ENCODE results near the gene VIT. TPM values are rescaled to one million over a fixed set of nuclear protein-coding genes. Genes with fewer than 3 reads are reported as not detected.
"Not testable (repeated sequence)": the region's sequence is repeated elsewhere in the genome, so short reads cannot be mapped to it uniquely, and the experiment has no call there.

VIT gene
- total RNA-seq, 2 donors from 2014 or later: 0.50 to 1.3 TPM

DNA sequence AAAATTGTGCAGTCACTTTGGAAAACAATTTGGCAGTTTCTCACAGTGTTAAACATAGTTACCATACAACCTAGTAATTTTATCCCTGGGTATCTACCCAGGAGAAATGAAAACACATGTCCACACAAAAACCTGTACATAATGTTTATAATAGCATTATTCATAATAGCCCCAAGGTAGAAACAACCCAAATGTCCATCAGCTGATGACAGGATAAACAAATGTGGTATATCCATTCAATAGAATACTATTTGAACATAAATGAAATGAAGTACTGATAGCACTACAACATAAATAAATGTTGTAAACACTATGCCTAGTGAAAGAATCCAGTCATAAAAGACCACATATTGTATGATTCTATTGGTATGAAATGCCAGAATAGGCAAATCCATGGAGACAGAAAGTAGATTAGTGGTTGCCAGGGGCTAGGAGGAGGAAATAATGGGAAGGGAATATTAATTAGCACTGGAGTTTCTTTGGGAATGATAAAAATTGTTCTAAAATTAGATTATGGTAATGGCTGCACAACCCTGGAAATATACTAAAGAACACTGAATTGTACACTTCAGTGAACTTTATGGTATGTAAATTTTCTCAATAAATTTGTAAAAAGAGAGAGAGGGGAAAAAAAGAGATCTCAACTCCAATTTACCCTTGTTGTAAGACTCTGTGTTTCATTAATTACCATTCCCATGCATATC, 20.8 kb upstream of the VIT start:
- DNase-seq (no peak), ATAC-seq (no peak)
- intact Hi-C loops (cut with DNase I, micrococcal nuclease): no loop called here

DNA sequence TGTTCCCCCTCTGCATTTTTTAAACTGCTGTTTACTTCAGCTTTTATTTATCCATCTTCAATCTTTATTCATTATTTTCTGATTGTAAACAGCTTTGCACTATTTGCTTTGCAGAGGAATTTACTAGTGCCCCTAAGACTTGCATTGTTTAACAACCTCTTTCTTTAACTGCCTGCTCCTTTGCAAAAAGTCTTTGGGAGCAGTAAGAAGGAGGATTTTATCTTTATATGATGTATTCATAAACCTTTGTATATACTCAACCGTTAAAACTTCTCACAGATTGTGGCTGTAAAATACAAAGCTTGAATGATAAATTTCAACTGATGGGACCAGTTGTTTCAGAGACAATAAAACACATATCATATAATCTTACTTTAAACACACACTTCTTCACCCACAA, 20.1 kb upstream of the VIT start:
- intact Hi-C loops (cut with DNase I, micrococcal nuclease): no loop called here
- no peak for DNase-seq
- peak; percentile 84 for ATAC-seq

DNA sequence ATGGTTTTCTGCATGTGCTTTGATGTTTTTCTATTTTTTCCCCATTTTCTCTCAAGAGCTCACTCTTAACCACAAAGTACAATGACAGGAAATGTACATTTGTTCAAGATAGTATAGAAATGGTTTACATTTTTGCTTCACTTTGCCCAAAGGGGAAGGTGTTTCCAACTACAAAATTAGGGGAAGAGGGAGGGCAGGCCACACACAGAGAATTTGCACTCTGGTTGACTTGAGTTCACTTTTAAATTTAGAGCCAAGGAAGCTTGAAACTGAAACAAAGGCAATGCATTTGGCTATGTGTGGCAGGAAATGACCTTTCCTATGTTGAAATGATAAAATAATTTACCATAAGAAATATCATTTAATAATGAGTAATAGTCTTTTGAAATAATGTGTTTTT, 19.1 kb upstream of the VIT start:
- intact Hi-C loops (cut with DNase I, micrococcal nuclease): no loop called here
- ATAC-seq: no peak
- no peak for DNase-seq

DNA sequence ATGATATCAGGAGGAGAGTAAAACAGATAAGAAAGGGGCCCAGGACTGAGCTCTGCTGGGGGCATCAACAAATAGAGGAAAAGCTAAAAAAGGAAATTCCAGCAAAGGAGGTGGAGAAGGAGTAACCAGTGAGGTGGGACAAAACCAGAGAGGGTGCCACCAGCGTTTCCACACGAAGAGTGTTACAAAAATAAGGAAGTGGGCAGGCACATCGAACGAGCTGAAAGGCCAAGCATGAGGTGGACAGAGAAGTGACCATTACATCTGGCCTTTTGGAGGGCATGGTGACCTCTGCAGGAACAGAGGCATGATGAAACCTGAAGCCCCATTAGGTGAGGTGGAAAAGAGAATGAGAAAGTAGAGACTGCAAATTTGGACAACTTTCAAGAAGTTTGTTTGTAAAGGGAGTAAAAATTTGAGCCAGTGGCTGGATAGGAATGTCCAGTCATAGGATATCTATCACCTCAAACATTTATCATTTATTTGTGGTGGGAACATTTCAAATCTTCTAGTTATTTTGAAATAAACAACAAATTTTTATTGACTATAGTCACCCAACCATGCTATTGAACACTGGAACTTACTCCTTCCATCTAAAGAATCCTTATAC, 18.4 kb upstream of the VIT start:
- ATAC-seq: no peak
- intact Hi-C loops (cut with DNase I, micrococcal nuclease): no loop called here

DNA sequence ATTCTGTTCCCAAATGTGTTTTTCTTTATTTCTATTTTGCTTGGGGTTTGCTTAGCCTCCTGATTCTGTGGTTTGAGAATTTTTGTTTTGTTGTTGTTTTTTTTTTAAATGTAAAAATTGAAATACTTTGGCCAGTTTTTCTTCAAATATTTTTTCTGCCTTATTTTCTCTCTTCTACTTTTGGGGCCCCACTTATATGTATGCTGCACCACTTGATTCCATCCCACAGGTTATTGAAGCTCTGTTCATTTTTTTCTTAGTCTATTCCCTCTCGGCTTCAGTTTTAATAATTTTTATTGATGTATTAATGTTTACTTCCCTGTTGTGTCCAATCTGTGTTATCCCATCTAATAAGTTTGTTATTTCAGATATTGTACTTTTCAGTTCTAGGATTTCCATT, 17.7 kb upstream of the VIT start:
- DNase-seq: no peak
- intact Hi-C loops (cut with DNase I, micrococcal nuclease): no loop called here
- no peak for ATAC-seq

More for the DNA sequence above, 18.4 kb upstream of the VIT start:
- no peak for DNase-seq

DNA sequence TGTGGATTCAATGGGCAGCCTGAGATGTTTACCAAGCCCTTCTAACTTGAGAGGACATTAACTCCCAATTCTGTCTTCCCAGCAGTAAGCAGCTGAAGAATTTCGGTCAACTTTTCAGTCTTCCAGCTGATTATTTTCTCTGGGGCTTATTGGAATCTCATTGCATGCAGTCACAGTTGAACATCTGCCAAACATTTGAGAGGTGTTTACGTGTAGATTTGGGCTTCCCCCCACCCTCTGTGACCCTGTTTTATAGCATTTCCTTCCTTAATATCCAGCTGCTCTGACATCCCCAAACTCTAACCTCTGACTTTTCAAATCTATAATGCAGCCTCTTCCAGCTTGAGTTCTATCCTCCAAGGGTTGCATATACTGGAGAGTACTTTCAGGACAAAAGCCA, 16.5 kb upstream of the VIT start:
- no peak for ATAC-seq
- DNase-seq: no peak
- intact Hi-C loops (cut with DNase I, micrococcal nuclease): no loop called here

DNA sequence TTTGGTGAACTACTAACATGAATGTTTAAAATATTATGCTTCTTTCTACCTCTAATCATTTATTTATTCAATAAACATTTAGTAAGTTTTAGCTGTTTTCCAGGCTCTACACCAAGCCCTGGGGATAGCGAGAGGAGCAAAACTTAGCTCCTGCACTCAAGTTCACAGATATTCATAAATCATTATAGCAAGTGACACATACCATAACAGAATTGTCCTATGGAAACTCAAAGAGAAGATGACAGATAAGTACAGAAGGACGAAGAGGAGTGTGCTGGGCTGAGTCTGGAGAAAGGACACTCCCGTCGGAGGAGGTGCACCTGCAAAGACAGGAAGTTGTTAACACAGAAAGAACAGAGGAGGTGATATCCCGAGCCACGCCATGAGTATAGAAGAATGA, 13.9 kb upstream of the VIT start:
- DNase-seq (no peak), ATAC-seq (no peak)
- intact Hi-C loops (cut with DNase I, micrococcal nuclease): no loop called here

DNA sequence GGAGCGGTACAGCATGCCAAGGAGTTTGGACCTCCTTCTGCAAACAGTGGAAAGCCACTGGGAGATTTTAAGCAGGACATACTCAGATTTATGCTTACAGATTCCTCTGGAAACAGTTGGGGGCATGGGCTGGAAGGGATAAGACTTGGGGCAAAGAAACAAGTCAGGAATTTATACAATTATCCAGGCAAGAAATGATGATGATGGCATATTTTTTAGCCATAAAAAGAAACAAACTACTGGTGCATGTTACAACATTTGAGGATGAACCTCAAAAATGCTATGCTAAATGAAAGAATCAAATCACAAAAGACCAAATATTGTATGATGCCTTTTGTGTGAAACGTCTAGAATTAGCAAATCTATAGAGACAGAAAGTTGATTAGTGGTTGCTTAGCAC, 13.5 kb upstream of the VIT start:
- DNase-seq (no peak), ATAC-seq (no peak)
- intact Hi-C loops (cut with DNase I, micrococcal nuclease): no loop called here

DNA sequence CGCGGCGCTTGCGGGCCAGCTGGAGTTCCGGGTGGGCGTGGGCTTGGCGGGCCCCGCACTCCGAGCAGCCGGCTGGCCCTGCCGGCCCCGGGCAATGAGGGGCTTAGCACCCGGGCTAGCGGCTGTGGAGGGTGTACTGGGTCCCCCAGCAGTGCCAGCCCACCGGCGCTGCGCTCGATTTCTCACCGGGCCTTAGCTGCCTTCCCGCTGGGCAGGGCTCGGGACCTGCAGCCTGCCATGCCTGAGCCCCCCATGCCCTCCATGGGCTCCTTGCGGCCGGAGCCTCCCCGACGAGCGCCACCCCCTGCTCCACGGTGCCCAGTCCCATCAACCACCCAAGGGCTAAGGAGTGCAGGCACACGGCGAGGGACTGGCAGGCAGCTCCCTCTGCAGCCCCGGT, 8.2 kb upstream of the VIT start:
- ATAC-seq; DNase-seq; intact Hi-C loops (cut with DNase I, micrococcal nuclease): not testable (repeated sequence)

DNA sequence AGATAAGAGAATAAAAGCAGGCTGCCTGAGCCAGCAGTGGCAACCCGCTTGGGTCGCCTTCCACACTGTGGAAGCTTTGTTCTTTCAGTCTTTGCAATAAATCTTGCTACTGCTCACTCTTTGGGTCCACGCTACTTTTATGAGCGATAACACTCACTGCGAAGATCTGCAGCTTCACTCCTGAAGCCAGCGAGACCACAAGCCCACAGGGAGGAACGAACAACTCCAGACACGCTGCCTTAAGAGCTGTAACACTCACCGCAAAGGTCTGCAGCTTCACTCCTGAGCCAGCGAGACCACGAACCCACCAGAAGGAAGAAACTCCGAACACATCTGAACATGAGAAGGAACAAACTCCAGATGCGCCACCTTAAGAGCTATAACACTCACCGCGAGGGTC, 7.5 kb upstream of the VIT start:
- intact Hi-C loops (cut with DNase I, micrococcal nuclease); DNase-seq; ATAC-seq: not testable (repeated sequence)

DNA sequence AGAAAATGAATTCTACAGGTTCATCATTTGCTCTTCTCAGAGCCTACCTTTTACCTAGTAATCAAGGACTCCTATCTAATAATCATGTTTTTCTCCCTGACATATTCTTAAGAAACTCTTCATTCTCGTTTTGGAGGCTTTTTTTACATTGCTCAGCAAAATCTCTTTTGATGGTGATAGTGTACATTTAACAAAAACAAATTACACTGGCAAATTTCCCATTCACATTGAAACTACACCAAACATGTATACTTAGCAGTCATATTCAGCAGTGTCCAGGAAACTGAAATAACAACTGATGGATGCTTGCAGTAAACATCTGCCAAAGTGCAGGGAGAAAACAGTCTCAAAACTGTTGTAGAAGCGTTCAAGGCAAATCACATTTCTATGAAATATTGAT, 4.4 kb upstream of the VIT start:
- ATAC-seq (no peak), DNase-seq (no peak)
- intact Hi-C loops (cut with DNase I, micrococcal nuclease): no loop called here

DNA sequence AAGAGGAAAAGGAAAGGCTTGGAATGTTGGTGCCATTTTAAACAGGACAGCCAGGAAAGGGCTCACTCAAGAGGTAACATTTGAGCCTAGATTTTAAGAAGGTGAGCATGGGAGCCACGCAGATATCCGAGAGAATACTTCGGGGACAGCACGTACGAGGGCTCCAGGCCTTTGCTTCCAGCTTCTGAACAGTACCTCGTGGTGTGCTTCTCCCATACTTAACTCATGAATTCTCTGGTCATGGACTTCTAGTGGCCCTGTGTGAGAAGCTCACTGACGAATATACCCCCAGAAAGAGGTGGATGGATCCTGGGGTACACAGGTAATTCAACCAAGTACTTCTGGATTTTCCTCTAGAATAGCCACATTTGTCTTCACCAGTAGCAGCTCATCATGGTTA, 2.7 kb upstream of the VIT start:
- no peak for DNase-seq
- intact Hi-C loops (cut with DNase I, micrococcal nuclease): no loop called here
- ATAC-seq: no peak

DNA sequence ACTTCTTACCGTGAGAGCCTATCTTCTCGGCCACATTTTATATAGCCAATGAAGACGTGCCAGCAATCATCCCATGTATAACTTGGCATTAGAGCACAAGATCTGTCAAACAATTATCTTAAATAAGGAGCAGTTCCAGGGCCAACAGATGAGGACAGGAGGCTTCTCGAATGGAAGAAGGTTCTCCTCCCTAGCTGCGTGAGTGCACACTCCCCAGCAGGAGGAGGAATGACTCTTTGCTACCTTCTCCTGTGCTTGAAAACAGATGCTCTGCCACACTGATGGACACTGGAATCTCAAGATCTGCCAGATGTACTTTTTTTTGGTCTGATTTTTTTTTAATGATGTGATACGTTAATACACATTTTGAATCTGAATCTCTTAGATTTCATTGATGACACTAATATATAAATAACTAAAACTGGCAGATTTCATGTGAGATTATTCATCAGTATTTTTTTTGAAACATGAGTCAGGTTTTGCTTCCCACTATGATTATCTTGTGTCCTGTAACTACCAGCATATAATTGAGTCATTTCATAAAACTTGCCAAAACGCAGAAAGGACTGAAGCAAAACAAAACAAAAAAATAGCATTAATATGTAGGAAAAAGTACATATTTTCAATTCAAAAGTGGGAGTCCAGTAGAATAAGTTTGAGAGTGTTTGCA, 626 bp upstream of the VIT start:
- intact Hi-C loops (cut with DNase I, micrococcal nuclease): no loop called here
- DNase-seq (no peak), ATAC-seq (no peak)

DNA sequence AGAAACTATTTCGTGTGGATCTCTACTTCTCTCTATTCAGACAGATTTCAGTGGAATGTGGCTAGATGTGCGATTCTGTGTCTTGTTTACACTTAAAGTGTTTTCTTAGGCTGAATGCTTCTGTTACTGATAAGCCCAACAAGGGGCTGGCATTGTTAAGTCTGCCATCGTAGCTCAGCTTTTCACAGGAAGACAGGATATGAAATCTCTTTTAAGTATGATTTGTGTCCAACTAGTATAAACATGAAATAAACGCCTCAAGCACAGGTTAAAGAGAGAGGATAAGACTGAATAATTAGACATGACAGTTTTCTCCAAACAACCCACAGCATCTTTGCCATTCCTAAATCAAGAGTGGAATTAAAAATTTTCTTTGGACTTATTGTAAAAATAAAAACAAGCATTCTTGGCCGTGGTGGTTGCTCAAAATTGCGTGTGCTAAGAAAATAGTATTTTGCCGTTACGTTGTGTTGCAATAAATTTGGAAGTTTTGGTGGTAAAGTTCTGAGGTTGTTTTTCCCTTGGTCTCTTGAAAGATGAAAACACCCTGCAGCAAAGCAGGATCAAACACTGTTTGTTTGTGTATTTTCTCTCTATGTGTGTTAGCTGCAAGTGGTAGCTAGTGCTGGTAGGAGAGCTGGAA, 1.0 kb downstream of the VIT start:
- intact Hi-C loops (cut with DNase I, micrococcal nuclease): no loop called here
- DNase-seq: no peak
- no peak for ATAC-seq

DNA sequence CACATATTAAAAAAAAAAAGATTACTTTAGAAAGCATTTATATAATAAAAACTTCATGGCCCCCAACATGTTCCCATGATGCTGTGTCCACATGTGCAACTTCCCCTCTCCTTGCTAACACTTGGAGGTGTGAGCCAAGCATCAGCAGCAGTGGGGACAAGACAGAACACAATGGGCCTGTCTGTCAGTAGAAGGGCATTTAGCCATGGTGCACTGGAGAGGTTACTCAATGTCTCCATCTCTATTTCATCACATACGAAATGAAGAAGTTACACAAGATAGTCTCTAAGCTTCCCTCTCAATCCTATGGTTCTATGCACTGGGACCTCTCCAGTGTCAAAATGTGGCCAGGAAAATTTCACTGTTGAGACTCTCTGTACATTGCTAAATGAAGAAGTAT, 2.5 kb downstream of the VIT start:
- intact Hi-C loops (cut with DNase I, micrococcal nuclease): no loop called here
- no peak for ATAC-seq
- DNase-seq: no peak

DNA sequence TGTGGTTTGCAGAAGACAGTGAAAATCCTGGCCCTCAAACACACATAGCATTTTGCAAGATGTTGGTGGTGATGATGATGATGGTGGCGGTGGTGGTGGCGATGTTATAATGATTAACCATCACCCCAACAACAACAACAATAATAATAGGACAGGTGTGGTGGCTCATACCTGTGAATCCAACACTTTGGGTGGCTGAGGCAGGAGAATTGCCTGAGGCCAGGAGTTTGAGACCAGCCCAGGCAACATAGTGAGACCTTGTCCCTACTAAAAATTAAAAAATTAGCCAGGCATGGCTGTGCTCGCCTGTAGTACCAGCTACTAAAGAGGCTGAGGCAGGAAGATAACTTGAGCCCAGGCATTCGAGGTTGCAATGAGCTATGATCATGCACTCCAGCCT, 3.8 kb downstream of the VIT start:
- ATAC-seq: no peak
- intact Hi-C loops (cut with DNase I, micrococcal nuclease): no loop called here
- no peak for DNase-seq

DNA sequence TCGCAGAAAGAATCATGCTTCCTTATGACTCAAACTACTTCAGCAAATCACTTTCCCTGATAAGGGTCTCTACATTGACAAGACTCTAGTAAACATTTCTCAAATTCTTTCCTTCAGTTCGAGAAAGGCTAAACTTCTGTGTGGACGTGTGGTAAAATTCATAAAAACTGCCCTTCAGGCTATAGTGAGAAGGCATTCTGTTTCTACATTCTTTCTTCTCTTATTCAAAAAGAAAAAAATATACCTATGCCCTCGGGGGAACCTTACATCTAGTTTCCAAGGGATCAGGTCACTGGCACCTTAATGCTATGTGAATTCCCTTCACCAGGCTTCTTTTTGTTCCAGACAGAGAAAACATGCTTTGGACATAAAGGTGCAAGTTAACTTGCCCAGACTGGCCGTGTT, 4.9 kb downstream of the VIT start:
- DNase-seq: no peak
- intact Hi-C loops (cut with DNase I, micrococcal nuclease): no loop called here
- ATAC-seq: no peak

DNA sequence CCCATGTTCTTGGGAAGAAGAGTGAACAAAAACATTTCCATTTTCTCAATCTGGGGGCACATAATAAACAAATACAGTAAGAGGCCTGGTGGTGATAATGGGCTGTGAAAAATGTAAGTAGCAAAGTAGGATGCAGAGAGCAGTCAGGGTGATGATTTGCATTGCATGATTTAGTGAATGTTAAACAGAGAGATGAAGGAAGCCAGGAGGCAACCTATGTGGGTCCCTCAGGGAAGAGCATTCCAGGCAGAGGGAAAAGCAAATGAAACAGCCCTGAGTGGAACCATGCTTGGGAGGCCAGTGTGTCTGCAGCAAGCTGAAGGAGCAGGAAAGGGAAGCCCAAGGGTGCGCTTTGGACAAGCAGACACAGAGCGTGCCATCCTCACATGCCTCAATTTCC, 5.4 kb downstream of the VIT start:
- DNase-seq (no peak), ATAC-seq (no peak)
- intact Hi-C loops (cut with DNase I, micrococcal nuclease): no loop called here

DNA sequence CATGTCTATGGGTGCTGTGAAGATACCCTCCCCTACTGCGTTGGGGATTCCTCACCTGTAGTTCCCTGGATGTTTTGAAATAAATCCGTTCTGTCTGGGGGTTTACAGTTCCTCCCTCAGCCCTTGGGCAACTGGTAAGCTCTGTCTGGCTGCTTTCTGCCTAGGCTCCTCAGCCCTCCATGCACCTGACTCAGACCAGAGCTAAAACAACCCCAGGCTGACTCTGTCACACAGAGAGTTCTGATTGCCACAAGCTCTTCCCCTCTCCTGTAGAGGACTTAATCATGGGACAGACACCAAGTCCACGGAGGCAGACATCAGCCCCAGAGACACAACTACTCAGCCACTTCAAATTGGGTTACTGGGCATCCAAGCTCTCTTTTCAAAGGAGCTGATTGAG, 6.3 kb downstream of the VIT start:
- DNase-seq (no peak), ATAC-seq (no peak)
- intact Hi-C loops (cut with DNase I, micrococcal nuclease): no loop called here

DNA sequence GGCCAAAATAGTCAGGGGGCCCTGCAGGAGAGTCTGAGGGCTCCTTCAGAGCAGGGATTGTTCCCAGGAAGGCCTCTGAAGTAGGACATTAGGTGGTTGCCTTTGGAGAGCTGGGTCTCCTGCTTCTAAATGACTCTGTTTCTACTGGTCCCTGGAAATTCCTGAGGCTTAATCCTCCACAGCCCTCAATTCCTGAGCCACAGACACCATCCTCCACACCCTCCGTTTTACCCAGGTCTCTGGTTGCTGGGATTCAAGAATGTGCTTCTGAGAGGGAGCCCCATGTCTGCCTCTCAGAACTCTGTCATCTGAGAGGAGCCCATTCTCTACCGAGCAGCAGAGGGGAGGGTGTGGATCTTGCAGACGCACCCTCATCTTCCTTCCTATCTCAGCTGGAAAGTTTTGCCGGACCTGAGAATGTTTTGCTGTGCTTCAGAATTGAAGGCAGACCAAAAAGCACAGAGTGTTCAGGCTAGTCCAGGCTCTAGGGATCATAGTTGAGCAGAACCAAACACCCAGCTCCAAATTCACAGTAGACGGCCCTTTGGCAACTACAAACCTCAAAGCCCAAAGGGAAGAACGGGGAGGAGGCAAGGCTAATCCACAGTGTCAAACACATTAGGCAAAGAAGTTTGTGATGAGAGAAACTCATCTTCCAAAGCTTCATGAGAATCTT, 8.1 kb downstream of the VIT start:
- DNase-seq: no peak
- no peak for ATAC-seq
- intact Hi-C loops (cut with DNase I, micrococcal nuclease): no loop called here

All from left colon (tissue), 2 donors.